PC-3 (cell line): Measurements from ENCODE around the gene SMU1.

ENCODE experiments used
- EZH2 ChIP-seq: fragments of 300-600 bp; sonication (generic); IDR thresholded peaks from one replicate; pipeline ENCODE4 v1.6.1; 2017; ENCODE audit warnings: antibody characterized with exemption, mild to moderate bottlenecking, low read length; ENCODE audit not compliant: unreplicated experiment
- TF ChIP-seq, protein P1 (sequence below): fragments of 300-600 bp; sonication (generic); conservative IDR thresholded peaks from 2 replicates; pipeline ENCODE4 v1.5.1; 2017; ENCODE audit warnings: antibody characterized with exemption, low read depth, mild to moderate bottlenecking, low read length

DNA sequence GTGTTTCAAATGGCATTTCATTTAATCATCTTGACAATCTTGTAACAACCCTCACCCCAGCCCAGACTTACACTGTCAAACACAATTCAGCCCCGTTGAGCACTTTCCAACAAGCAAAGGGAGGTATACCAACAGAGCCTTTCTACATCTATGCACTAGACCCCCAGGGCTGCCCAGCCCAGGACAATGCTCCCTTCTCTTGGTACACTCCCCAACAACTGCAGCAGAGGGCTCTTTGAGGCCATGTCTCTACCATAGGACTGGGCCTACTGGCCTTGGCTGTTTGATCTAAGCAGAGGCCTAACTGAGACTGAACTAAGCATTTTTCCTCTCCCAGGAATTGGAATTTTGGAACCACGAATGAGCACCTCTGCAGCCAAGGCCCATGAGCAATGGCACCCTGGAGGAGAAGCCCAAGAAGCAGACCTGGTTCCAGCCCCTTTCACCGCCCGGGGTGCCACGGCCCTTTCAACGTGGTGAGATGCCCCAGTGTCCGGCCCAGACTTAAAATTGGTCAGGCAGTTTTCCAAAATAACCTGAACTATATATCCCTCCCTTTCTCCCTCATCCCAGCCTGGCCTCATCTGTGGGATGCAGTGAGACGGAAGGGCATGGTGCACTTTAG is 47.0 kb upstream of the SMU1 start:
- TF ChIP-seq, protein P1, sequence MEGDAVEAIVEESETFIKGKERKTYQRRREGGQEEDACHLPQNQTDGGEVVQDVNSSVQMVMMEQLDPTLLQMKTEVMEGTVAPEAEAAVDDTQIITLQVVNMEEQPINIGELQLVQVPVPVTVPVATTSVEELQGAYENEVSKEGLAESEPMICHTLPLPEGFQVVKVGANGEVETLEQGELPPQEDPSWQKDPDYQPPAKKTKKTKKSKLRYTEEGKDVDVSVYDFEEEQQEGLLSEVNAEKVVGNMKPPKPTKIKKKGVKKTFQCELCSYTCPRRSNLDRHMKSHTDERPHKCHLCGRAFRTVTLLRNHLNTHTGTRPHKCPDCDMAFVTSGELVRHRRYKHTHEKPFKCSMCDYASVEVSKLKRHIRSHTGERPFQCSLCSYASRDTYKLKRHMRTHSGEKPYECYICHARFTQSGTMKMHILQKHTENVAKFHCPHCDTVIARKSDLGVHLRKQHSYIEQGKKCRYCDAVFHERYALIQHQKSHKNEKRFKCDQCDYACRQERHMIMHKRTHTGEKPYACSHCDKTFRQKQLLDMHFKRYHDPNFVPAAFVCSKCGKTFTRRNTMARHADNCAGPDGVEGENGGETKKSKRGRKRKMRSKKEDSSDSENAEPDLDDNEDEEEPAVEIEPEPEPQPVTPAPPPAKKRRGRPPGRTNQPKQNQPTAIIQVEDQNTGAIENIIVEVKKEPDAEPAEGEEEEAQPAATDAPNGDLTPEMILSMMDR = no peak
- TF ChIP-seq EZH2 = no peak
